KG1 (cell line): ENCODE results near the gene SHC4.

Experiments
- DNase-seq: peaks from one replicate; lab custom pipeline; 2025; lab: John Stamatoyannopoulos, UW

SHC4 gene

GRCh38 chr15:48850648-48851047 lies 113.1 kb downstream of the SHC4 start:
- DNase-seq, result no peak

GRCh38 chr15:48845123-48845522 lies 118.6 kb downstream of the SHC4 start:
- DNase-seq, result no peak

- DNase-seq, result no peak
Measured at GRCh38 chr15:48842501-48842900, 121.2 kb downstream of the SHC4 start.

- no peak for DNase-seq
Measured at GRCh38 chr15:48834756-48835155, 129.0 kb downstream of the SHC4 start.

GRCh38 chr15:48833526-48834239 lies 130.0 kb downstream of the SHC4 start:
- no peak for DNase-seq

GRCh38 chr15:48832648-48833047 lies 131.1 kb downstream of the SHC4 start:
- no peak for DNase-seq

GRCh38 chr15:48828906-48829305 lies 134.8 kb downstream of the SHC4 start:
- no peak for DNase-seq

- DNase-seq, result no peak
Measured at GRCh38 chr15:48828471-48828870, 135.2 kb downstream of the SHC4 start.

- no peak for DNase-seq
Measured at GRCh38 chr15:48825075-48825474, 138.6 kb downstream of the SHC4 start.

- DNase-seq, result no peak
Measured at GRCh38 chr15:48823706-48824105, 140.0 kb downstream of the SHC4 start.

- no peak for DNase-seq
Measured at GRCh38 chr15:48823237-48823636, 140.5 kb downstream of the SHC4 start.

GRCh38 chr15:48814286-48814685 lies 149.4 kb downstream of the SHC4 start:
- no peak for DNase-seq

- no peak for DNase-seq
Measured at GRCh38 chr15:48811325-48811958, 152.3 kb downstream of the SHC4 start.

GRCh38 chr15:48810414-48811324 lies 153.1 kb downstream of the SHC4 start, which contains the start of gene CEP152:
Gene CEP152 (minus strand): TSS chr15:48811069. CDS start chr15:48805649, 5,420 bp downstream.
- DNase-seq, result peak; percentile 99

GRCh38 chr15:48806151-48806550 lies 157.6 kb downstream of the SHC4 start:
- no peak for DNase-seq

GRCh38 chr15:48805591-48805990 lies 158.1 kb downstream of the SHC4 start:
- DNase-seq, result no peak

GRCh38 chr15:48803877-48804276 lies 159.8 kb downstream of the SHC4 start:
- no peak for DNase-seq

- no peak for DNase-seq
Measured at GRCh38 chr15:48802867-48803266, 160.9 kb downstream of the SHC4 start.

- DNase-seq, result no peak
Measured at GRCh38 chr15:48802257-48802656, 161.5 kb downstream of the SHC4 start.

GRCh38 chr15:48800811-48801455 lies 162.8 kb downstream of the SHC4 start:
- DNase-seq, result no peak

- DNase-seq, result no peak
Measured at GRCh38 chr15:48800245-48800644, 163.5 kb downstream of the SHC4 start.

- no peak for DNase-seq
Measured at GRCh38 chr15:48798319-48798718, 165.4 kb downstream of the SHC4 start.
